Stomach (tissue), 9 donors: Measurements from ENCODE around the gene FBXO8. TPM values are rescaled to one million over a fixed set of nuclear protein-coding genes. Genes with fewer than 3 reads are reported as not detected.

Experiments
- DNase-seq, 2 donors: peaks; one replicate each; pipeline versions ENCODE4 v3.0.0 to v3.0.0-alpha.2; 2013 to 2019
- H3K27ac ChIP-seq, 5 donors: fragments of 200-600 bp in 4 of 5; sonication (generic) in 4 of 5; one replicate each; pipeline ENCODE4 v1.5.1; 2013 to 2019; ENCODE audit warnings: mild to moderate bottlenecking in 1 of 5, moderate library complexity in 1 of 5
- H3K27me3 ChIP-seq, 3 donors: fragments of 200-600 bp; sonication (generic); one replicate each; pipeline ENCODE4 v1.5.1; 2017 to 2019; ENCODE audit warnings: mixed run types in 1 of 3
- H3K36me3 ChIP-seq, 4 donors: fragments of 200-600 bp; sonication (generic); 1 replicate in 3 of 4; 2 replicates in 1 of 4; pipeline ENCODE4 v1.5.1; 2016 to 2019
- H3K4me1 ChIP-seq, 4 donors: fragments of 200-600 bp; sonication (generic); one replicate each; pipeline ENCODE4 v1.5.1; 2016 to 2019
- H3K4me3 ChIP-seq, 4 donors: fragments of 200-600 bp; sonication (generic) in 3 of 4; one replicate each; pipeline ENCODE4 v1.5.1; 2016 to 2019; ENCODE audit warnings: mild to moderate bottlenecking in 1 of 4
- H3K9me3 ChIP-seq, 4 donors: fragments of 200-600 bp; sonication (generic); one replicate each; pipeline ENCODE4 v1.5.1; 2016 to 2019
- EP300 ChIP-seq: sonication (generic); formaldehyde crosslinking; IDR thresholded peaks from one replicate; pipeline ENCODE4 v1.6.1; 2017; ENCODE audit warnings: antibody characterized with exemption
- POLR2A ChIP-seq, 4 donors: fragments of 450-650 bp; IDR thresholded peaks; one replicate each; pipeline ENCODE4 v1.6.1; 2016; ENCODE audit warnings: antibody characterized with exemption in 4 of 4, control low read depth in 2 of 4, mild to moderate bottlenecking in 1 of 4, moderate library complexity in 1 of 4
- POLR2AphosphoS5 ChIP-seq, 3 donors: sonication (generic); formaldehyde crosslinking; IDR thresholded peaks; one replicate each; pipeline ENCODE4 v1.6.1; 2016; ENCODE audit warnings: antibody characterized with exemption in 3 of 3
- WGBS, 5 donors: extraction: QIAGEN DNeasy Blood & Tissue Kit in 3 of 5; methylation state at CpG; one replicate each; pipeline versions ENCODE4 v1.1.5 to v1.1.7; 2013 to 2018; 5-methylcytosine and 5-hydroxymethylcytosine counted together
- intact Hi-C: fragments of 100-400 bp; cut with DNase I; formaldehyde crosslinking; loops from one replicate; pipeline ENCODE4 v1.15.1; 2023; ENCODE audit warnings: low total_unique reads
- polyA plus RNA-seq, 3 donors: library from polyadenylated mRNA; stranded (reverse); fragments of 200-250 nt; gene quantifications; one replicate each; pipeline ENCODE4 v1.2.3, GENCODE V29; 2013
- total RNA-seq, 5 donors: library from RNA; depleted of rRNA; stranded (reverse); fragments of >200 nt; gene quantifications; one replicate each; pipeline versions ENCODE4 v1.1.0 to v1.2.3, GENCODE V29; 2014 to 2016
- TF ChIP-seq, protein P1 (sequence below), 7 experiments: fragments of 450-650 bp in 4 of 7; fragments of 200-600 bp in 3 of 7; sonication (generic) in 3 of 7; IDR thresholded peaks; one replicate each; pipeline ENCODE4 v1.5.1; 2016 to 2019; ENCODE audit warnings: antibody characterized with exemption in 7 of 7, control low read depth in 2 of 7, mild to moderate bottlenecking in 1 of 7
- donor health status: healthy with polysubstance abuse.
- donor health status: Bipolar disorder and iron deficiency.
- donor health status: healthy.

The FBXO8 gene
- total and polyA plus RNA-seq, 8 donors: 13.3 to 104 (median 23.3) TPM

DNA sequence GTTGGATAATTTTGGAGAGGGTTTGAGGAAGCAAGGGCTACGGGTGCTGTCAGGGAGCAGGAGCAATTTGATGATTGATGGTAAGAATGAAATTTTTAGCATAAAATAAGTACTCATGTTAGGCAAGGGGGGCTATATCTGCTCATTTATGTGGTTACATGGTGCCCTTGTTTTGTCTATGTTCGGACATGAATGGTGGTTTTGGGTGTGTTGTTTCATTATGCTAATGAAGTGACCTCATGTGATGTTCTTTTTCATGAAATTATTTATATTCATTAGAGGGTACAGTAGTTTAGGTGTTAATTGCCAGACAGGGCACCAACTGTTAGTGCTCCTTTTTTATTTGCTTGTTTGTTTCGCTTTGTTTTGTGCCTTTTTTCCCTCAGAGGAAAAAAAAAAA, 29.5 kb upstream of the FBXO8 start:
- Histone ChIP-seq H3K4me3 (no peak overlapping the region), H3K27me3 (no peaks in the 10 kb centered on the region), H3K27ac (no peak overlapping the region), H3K4me1 (no peaks in the 10 kb centered on the region), H3K36me3 (peaks cover 0 to 65% (median 56%) of the 10 kb centered on the region in 4 donors), H3K9me3 (no peaks in the 10 kb centered on the region)
- DNase-seq: no peak
- intact Hi-C loops: no loop called here
- TF ChIP-seq, protein P1, sequence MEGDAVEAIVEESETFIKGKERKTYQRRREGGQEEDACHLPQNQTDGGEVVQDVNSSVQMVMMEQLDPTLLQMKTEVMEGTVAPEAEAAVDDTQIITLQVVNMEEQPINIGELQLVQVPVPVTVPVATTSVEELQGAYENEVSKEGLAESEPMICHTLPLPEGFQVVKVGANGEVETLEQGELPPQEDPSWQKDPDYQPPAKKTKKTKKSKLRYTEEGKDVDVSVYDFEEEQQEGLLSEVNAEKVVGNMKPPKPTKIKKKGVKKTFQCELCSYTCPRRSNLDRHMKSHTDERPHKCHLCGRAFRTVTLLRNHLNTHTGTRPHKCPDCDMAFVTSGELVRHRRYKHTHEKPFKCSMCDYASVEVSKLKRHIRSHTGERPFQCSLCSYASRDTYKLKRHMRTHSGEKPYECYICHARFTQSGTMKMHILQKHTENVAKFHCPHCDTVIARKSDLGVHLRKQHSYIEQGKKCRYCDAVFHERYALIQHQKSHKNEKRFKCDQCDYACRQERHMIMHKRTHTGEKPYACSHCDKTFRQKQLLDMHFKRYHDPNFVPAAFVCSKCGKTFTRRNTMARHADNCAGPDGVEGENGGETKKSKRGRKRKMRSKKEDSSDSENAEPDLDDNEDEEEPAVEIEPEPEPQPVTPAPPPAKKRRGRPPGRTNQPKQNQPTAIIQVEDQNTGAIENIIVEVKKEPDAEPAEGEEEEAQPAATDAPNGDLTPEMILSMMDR (IDR thresholded peaks at IDR 0.05): no peak
- TF ChIP-seq EP300 (no peak), POLR2AphosphoS5 (IDR thresholded peaks at IDR 0.05) (no peak), POLR2A (IDR thresholded peaks at IDR 0.05) (no peak)
- 86 to 96% (median 95%) methylated on average over 3 of the region's 3 CpGs for WGBS, 5 donors

DNA sequence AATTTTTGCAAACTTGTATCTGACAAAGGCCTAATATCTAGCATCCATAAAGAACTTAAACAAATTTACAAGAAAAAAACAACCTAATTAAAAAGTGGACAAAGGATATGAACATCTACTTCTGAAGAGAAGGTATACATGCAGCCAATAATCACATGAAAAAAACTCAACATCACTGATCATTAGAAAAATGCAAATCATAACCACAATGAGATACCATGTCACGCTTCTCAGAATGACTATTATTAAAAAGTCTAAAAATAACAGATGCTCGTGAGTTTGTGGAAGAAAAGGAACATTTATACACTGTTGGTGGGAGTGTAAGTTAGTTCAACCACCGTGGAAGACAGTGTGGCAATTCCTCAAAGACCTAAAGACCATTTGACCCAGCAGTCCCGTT, 24.2 kb upstream of the FBXO8 start:
- Histone ChIP-seq H3K4me3 (no peak overlapping the region), H3K9me3 (no peaks in the 10 kb centered on the region), H3K36me3 (peaks cover 0 to 94% (median 81%) of the 10 kb centered on the region in 4 donors), H3K27me3 (no peaks in the 10 kb centered on the region), H3K27ac (no peak overlapping the region), H3K4me1 (no peaks in the 10 kb centered on the region)
- DNase-seq: no peak
- intact Hi-C loops: no loop called here
- WGBS, 5 donors: 80 to 96% (median 92%) methylated on average over 4 of the region's 4 CpGs
- TF ChIP-seq, protein P1 (IDR thresholded peaks at IDR 0.05): no peak
- no peak for TF ChIP-seq POLR2AphosphoS5 (IDR thresholded peaks at IDR 0.05)
- TF ChIP-seq POLR2A (IDR thresholded peaks at IDR 0.05): no peak
- no peak for TF ChIP-seq EP300

DNA sequence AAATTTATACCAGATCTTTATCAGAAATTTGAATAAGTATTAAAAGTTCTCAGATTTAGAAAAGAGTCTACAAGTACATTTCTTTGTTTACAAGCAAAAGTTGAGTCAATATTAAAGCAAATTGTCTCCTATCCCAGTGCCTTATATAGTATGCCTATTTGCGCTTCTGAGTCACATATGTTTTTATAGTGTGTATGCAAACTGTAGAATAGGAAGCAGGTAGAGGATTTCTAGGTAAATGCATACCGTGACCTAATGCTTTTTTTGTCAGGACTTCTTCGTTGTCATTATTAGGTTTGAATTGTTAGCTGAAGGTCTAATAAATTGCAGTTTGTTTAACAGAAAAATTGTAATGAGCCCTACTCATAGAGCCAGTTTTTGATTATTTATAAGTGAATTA, 22.5 kb upstream of the FBXO8 start:
- no peaks in the 10 kb centered on the region for H3K9me3 ChIP-seq
- no peak overlapping the region for H3K4me3 ChIP-seq
- no peaks in the 10 kb centered on the region for H3K27me3 ChIP-seq
- intact Hi-C loops: no loop called here
- H3K4me1 ChIP-seq: no peaks in the 10 kb centered on the region
- 92 to 100% (median 96%) methylated on average over 3 of the region's 3 CpGs for WGBS, 5 donors
- peaks cover 0 to 86% (median 80%) of the 10 kb centered on the region in 4 donors for H3K36me3 ChIP-seq
- DNase-seq: no peak
- TF ChIP-seq POLR2A (IDR thresholded peaks at IDR 0.05): no peak
- TF ChIP-seq EP300: no peak
- no peak for TF ChIP-seq POLR2AphosphoS5 (IDR thresholded peaks at IDR 0.05)
- TF ChIP-seq, protein P1 (IDR thresholded peaks at IDR 0.05): no peak
- no peak overlapping the region for H3K27ac ChIP-seq

DNA sequence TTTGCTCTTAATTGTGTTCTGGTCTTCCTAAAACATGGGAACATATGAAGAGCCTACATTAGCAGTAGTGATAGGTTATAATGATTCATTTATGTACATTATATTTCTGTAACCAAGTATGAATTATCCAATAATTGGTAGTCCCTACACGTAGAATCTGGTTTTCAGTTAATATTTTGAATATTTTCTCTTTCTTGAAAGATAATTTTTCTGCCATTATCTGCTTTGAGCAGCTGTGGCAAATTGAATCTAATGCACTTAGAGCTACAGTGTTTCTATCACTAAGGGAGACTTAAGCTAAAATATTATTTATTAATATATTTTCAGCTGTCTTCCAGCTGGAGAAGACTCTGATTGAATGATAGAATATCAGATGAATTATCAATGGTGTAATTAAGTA, 21.2 kb upstream of the FBXO8 start:
- Histone ChIP-seq H3K27ac (no peak overlapping the region), H3K4me3 (no peak overlapping the region), H3K36me3 (peaks cover 3 to 86% (median 82%) of the 10 kb centered on the region in 4 donors), H3K27me3 (no peaks in the 10 kb centered on the region), H3K9me3 (no peaks in the 10 kb centered on the region), H3K4me1 (no peaks in the 10 kb centered on the region)
- intact Hi-C loops: no loop called here
- no peak for DNase-seq
- TF ChIP-seq POLR2AphosphoS5 (IDR thresholded peaks at IDR 0.05): no peak
- TF ChIP-seq POLR2A (IDR thresholded peaks at IDR 0.05): no peak
- no peak for TF ChIP-seq EP300
- TF ChIP-seq, protein P1 (IDR thresholded peaks at IDR 0.05): no peak
- WGBS, 5 donors: 92 to 99% (median 96%) methylated on average over 1 of the region's 1 CpG
